WTC11 (cell line): Measurements from ENCODE around the gene CDH12.

ENCODE experiments used
- ATF2 ChIP-seq: sonication (generic); formaldehyde crosslinking; IDR thresholded peaks from 2 replicates; pipeline ENCODE4 v1.8.1; 2022; ENCODE audit warnings: low read depth, missing genetic modification reagents, borderline replicate concordance
- CREB1 ChIP-seq: sonication (generic); formaldehyde crosslinking; IDR thresholded peaks from 2 replicates; pipeline ENCODE4 v1.8.0; 2023; ENCODE audit warnings: mild to moderate bottlenecking, missing genetic modification reagents
- FOXK1 ChIP-seq: sonication (generic); formaldehyde crosslinking; IDR thresholded peaks from 2 replicates; pipeline ENCODE4 v1.8.0; 2022; ENCODE audit warnings: mild to moderate bottlenecking, moderate library complexity, missing genetic modification reagents
- MAX ChIP-seq: sonication (generic); formaldehyde crosslinking; IDR thresholded peaks from 2 replicates; pipeline ENCODE4 v1.8.0; 2022; ENCODE audit warnings: mild to moderate bottlenecking, missing genetic modification reagents
- NFYB ChIP-seq: sonication (generic); formaldehyde crosslinking; conservative IDR thresholded peaks from 2 replicates; pipeline ENCODE4 v1.8.0; 2022; ENCODE audit warnings: low read depth, missing genetic modification reagents
- NR1H2 ChIP-seq: sonication (generic); formaldehyde crosslinking; IDR thresholded peaks from 2 replicates; pipeline ENCODE4 v1.9.0; 2021; ENCODE audit warnings: mild to moderate bottlenecking, moderate library complexity, missing genetic modification reagents
- NR2C2 ChIP-seq: sonication (generic); formaldehyde crosslinking; IDR thresholded peaks from 2 replicates; pipeline ENCODE4 v1.8.0; 2022; ENCODE audit warnings: mild to moderate bottlenecking, missing genetic modification reagents
- TEAD4 ChIP-seq: sonication (generic); formaldehyde crosslinking; IDR thresholded peaks from 2 replicates; pipeline ENCODE4 v1.8.0; 2022; ENCODE audit warnings: mild to moderate bottlenecking, missing genetic modification reagents
- TF ChIP-seq, protein P1 (sequence below): fragments of 200-600 bp; IDR thresholded peaks from 2 replicates; pipeline ENCODE4 v1.8.0; 2022; ENCODE audit warnings: antibody characterized with exemption
- TF ChIP-seq, protein P2 (sequence below): sonication (generic); formaldehyde crosslinking; IDR thresholded peaks from 2 replicates; pipeline ENCODE4 v1.8.1; 2022; ENCODE audit warnings: low read depth, mild to moderate bottlenecking, moderate library complexity, missing genetic modification reagents, borderline replicate concordance
- TF ChIP-seq, protein P3 (sequence below): sonication (generic); formaldehyde crosslinking; IDR thresholded peaks from 2 replicates; pipeline ENCODE4 v1.8.1; 2023; ENCODE audit warnings: mild to moderate bottlenecking, missing genetic modification reagents, borderline replicate concordance

DNA sequence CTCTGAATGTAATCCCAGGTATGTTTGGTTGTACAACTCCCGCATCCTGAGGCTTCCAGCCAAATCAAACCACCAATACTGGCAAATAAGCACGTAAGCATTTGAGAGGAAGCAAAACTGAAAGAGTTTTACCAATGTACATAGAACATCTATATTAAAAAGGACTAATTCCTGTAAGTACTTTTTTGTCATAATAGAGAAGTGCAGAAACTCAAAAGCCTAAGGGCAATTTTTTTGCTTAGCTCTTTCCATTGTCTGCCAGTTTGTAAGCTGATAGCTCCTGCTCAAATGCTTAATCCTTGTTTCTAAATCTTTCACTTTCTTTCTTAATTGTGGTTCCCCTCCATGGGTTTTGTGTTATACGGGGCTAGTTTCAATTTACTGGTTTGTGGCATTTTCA, 1151.8 kb downstream of the CDH12 start:
- TF ChIP-seq, protein P1, sequence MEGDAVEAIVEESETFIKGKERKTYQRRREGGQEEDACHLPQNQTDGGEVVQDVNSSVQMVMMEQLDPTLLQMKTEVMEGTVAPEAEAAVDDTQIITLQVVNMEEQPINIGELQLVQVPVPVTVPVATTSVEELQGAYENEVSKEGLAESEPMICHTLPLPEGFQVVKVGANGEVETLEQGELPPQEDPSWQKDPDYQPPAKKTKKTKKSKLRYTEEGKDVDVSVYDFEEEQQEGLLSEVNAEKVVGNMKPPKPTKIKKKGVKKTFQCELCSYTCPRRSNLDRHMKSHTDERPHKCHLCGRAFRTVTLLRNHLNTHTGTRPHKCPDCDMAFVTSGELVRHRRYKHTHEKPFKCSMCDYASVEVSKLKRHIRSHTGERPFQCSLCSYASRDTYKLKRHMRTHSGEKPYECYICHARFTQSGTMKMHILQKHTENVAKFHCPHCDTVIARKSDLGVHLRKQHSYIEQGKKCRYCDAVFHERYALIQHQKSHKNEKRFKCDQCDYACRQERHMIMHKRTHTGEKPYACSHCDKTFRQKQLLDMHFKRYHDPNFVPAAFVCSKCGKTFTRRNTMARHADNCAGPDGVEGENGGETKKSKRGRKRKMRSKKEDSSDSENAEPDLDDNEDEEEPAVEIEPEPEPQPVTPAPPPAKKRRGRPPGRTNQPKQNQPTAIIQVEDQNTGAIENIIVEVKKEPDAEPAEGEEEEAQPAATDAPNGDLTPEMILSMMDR = no peak
- TF ChIP-seq NR1H2 (CRISPR knock-in tag) = no peak
- no peak for TF ChIP-seq TEAD4 (CRISPR knock-in tag)
- TF ChIP-seq CREB1 (CRISPR knock-in tag) = no peak
- TF ChIP-seq, protein P2, sequence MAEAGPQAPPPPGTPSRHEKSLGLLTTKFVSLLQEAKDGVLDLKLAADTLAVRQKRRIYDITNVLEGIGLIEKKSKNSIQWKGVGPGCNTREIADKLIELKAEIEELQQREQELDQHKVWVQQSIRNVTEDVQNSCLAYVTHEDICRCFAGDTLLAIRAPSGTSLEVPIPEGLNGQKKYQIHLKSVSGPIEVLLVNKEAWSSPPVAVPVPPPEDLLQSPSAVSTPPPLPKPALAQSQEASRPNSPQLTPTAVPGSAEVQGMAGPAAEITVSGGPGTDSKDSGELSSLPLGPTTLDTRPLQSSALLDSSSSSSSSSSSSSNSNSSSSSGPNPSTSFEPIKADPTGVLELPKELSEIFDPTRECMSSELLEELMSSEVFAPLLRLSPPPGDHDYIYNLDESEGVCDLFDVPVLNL (CRISPR knock-in tag) = no peak
- TF ChIP-seq MAX = no peak
- no peak for TF ChIP-seq FOXK1 (CRISPR knock-in tag)
- TF ChIP-seq NFYB (CRISPR knock-in tag) = no peak
- TF ChIP-seq NR2C2 (CRISPR knock-in tag) = no peak
- TF ChIP-seq, protein P3, sequence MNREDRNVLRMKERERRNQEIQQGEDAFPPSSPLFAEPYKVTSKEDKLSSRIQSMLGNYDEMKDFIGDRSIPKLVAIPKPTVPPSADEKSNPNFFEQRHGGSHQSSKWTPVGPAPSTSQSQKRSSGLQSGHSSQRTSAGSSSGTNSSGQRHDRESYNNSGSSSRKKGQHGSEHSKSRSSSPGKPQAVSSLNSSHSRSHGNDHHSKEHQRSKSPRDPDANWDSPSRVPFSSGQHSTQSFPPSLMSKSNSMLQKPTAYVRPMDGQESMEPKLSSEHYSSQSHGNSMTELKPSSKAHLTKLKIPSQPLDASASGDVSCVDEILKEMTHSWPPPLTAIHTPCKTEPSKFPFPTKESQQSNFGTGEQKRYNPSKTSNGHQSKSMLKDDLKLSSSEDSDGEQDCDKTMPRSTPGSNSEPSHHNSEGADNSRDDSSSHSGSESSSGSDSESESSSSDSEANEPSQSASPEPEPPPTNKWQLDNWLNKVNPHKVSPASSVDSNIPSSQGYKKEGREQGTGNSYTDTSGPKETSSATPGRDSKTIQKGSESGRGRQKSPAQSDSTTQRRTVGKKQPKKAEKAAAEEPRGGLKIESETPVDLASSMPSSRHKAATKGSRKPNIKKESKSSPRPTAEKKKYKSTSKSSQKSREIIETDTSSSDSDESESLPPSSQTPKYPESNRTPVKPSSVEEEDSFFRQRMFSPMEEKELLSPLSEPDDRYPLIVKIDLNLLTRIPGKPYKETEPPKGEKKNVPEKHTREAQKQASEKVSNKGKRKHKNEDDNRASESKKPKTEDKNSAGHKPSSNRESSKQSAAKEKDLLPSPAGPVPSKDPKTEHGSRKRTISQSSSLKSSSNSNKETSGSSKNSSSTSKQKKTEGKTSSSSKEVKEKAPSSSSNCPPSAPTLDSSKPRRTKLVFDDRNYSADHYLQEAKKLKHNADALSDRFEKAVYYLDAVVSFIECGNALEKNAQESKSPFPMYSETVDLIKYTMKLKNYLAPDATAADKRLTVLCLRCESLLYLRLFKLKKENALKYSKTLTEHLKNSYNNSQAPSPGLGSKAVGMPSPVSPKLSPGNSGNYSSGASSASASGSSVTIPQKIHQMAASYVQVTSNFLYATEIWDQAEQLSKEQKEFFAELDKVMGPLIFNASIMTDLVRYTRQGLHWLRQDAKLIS (CRISPR knock-in tag) = no peak
- TF ChIP-seq ATF2 = no peak
